GM12878 (cell line): ENCODE measurements around the gene GAS6. TPM values are rescaled to one million over a fixed set of nuclear protein-coding genes. Genes with fewer than 3 reads are reported as not detected.

ENCODE experiments used
- ATAC-seq: fragments of 200-7000 bp; cut with Tn5 transposase; 3 replicates; pipeline ENCODE4 v1.9.1; 2020; ENCODE audit warnings: mild to moderate bottlenecking, moderate library complexity
- BruUV-seq: library from RNA; stranded (reverse); fragments of 400-500 nt; replicated peaks from 2 replicates; lab custom pipeline; 2021; lab: Mats Ljungman, UMichigan
- CTCF ChIA-PET: fragments of 300-600 bp; sonication (Branson Sonifier 250); formaldehyde crosslinking; extraction: SDS; loops from one replicate; lab custom pipeline; 2021; ENCODE audit warnings: inconsistent platforms; lab: Yijun Ruan, JAX
- POLR2A ChIA-PET: fragments of 350-600 bp; formaldehyde crosslinking; extraction: SDS; loops from one replicate; lab custom pipeline; 2021; ENCODE audit warnings: inconsistent platforms; lab: Charles Lee
- RAD21 ChIA-PET: fragments of 300-600 bp; sonication (Branson Sonifier 250); formaldehyde crosslinking; loops from one replicate; lab custom pipeline; 2023; ENCODE audit warnings: antibody characterized with exemption; ENCODE audit not compliant: unreplicated experiment; lab: Charles Lee
- SMC1A ChIA-PET: fragments of 300-600 bp; sonication (Branson Sonifier 250); formaldehyde crosslinking; loops from one replicate; lab custom pipeline; 2023; ENCODE audit not compliant: unreplicated experiment, uncharacterized antibody; lab: Charles Lee
- DNase-seq: peaks from one replicate; pipeline ENCODE4 v3.0.0-alpha.2; 2011; ENCODE audit warnings: low read depth, low spot score
- FAIRE-seq: peaks from 3 replicates; lab custom pipeline; 2011; peaks lifted over from hg19 to GRCh38; lab: Jason Lieb, UNC
- H2AFZ ChIP-seq: 2 replicates; pipeline ENCODE4 v1.6.0; 2011; ENCODE audit warnings: low read depth, low read length, control low read depth; ENCODE audit not compliant: control insufficient read depth
- H3K27ac ChIP-seq: 2 replicates; pipeline ENCODE4 v1.5.1; 2011; ENCODE audit warnings: control low read depth; ENCODE audit not compliant: control insufficient read depth, insufficient read depth
- H3K27me3 ChIP-seq, 2 experiments: replicated peaks in 1 of 2; 2 replicates each; pipeline versions ENCODE4 v1.6.0 to v1.6.1; 2011; ENCODE audit warnings: low read length in 1 of 2; ENCODE audit not compliant: control insufficient read depth in 2 of 2, insufficient read depth in 2 of 2
- H3K36me3 ChIP-seq, 2 experiments: 2 replicates each; pipeline ENCODE4 v1.5.1; 2011; ENCODE audit warnings: low read length in 1 of 2; ENCODE audit not compliant: control insufficient read depth in 2 of 2, insufficient read depth in 2 of 2
- H3K4me1 ChIP-seq: 2 replicates; pipeline ENCODE4 v1.6.1; 2011; ENCODE audit warnings: mild to moderate bottlenecking, low read length, moderate library complexity, mixed read lengths; ENCODE audit not compliant: control insufficient read depth, insufficient read depth
- H3K4me2 ChIP-seq: 2 replicates; pipeline ENCODE4 v1.6.0; 2011; ENCODE audit warnings: control low read depth; ENCODE audit not compliant: control insufficient read depth, insufficient read depth
- H3K4me3 ChIP-seq: fragments of 200-600 bp; sonication (generic); 2 replicates; pipeline ENCODE4 v1.5.1; 2016
- H3K79me2 ChIP-seq: 2 replicates; pipeline ENCODE4 v1.6.0; 2011; ENCODE audit warnings: low read length; ENCODE audit not compliant: control insufficient read depth, insufficient read depth
- H3K9ac ChIP-seq: 2 replicates; pipeline ENCODE4 v1.8.0; 2011; ENCODE audit warnings: low read length, control low read depth, mixed read lengths; ENCODE audit not compliant: control insufficient read depth, insufficient read depth
- H3K9me3 ChIP-seq: replicated peaks from 3 replicates; pipeline ENCODE4 v1.5.1; 2011; ENCODE audit warnings: mild to moderate bottlenecking, low read length; ENCODE audit not compliant: control insufficient read depth, insufficient read depth
- H4K20me1 ChIP-seq: 2 replicates; pipeline ENCODE4 v1.6.0; 2011; ENCODE audit not compliant: control insufficient read depth, insufficient read depth
- ATF3 ChIP-seq: IDR thresholded peaks from 2 replicates; pipeline ENCODE4 v1.6.1; 2011; ENCODE audit warnings: low read depth, mild to moderate bottlenecking, low read length, moderate library complexity, borderline replicate concordance; ENCODE audit errors: extremely low read depth
- E2F8 ChIP-seq: fragments of 450-650 bp; IDR thresholded peaks from 2 replicates; pipeline ENCODE4 v1.6.1; 2018; ENCODE audit warnings: mild to moderate bottlenecking, low read depth, moderate library complexity; ENCODE audit not compliant: partially characterized antibody
- ELK1 ChIP-seq: IDR thresholded peaks from 2 replicates; pipeline ENCODE4 v1.6.1; 2012; ENCODE audit warnings: low read depth, low read length, improper control_type of control experiment
- IRF5 ChIP-seq: fragments of 450-650 bp; IDR thresholded peaks from 2 replicates; pipeline ENCODE4 v1.6.1; 2017; ENCODE audit warnings: borderline replicate concordance
- KLF5 ChIP-seq: fragments of 450-650 bp; IDR thresholded peaks from 2 replicates; pipeline ENCODE4 v1.6.1; 2014; ENCODE audit warnings: mild to moderate bottlenecking; ENCODE audit not compliant: partially characterized antibody
- MAX ChIP-seq: IDR thresholded peaks from 2 replicates; pipeline ENCODE4 v1.6.1; 2012; ENCODE audit warnings: low read depth, low read length, improper control_type of control experiment
- MTA2 ChIP-seq: fragments of 450-650 bp; IDR thresholded peaks from 2 replicates; pipeline ENCODE4 v1.6.1; 2016; ENCODE audit warnings: low read depth, mild to moderate bottlenecking, moderate library complexity
- NKRF ChIP-seq: fragments of 450-650 bp; conservative IDR thresholded peaks from 2 replicates; pipeline ENCODE4 v1.6.1; 2017; ENCODE audit warnings: mild to moderate bottlenecking, moderate library complexity
- PKNOX1 ChIP-seq: fragments of 450-650 bp; IDR thresholded peaks from 2 replicates; pipeline ENCODE4 v1.6.1; 2016; ENCODE audit warnings: mild to moderate bottlenecking
- RAD51 ChIP-seq: fragments of 450-650 bp; IDR thresholded peaks from 2 replicates; pipeline ENCODE4 v1.6.1; 2016; ENCODE audit warnings: moderate library complexity, mild to moderate bottlenecking, inconsistent platforms
- RBBP5 ChIP-seq: fragments of 200-600 bp; sonication (generic); conservative IDR thresholded peaks from 2 replicates; pipeline ENCODE4 v1.6.1; 2016
- RCOR1 ChIP-seq: conservative IDR thresholded peaks from 2 replicates; pipeline ENCODE4 v1.6.1; 2012; ENCODE audit warnings: low read depth, low read length, improper control_type of control experiment
- SREBF1 ChIP-seq: IDR thresholded peaks from 2 replicates; pipeline ENCODE4 v1.6.1; 2012; ENCODE audit warnings: mild to moderate bottlenecking, low read length
- SRF ChIP-seq, 2 experiments: IDR thresholded peaks; 2 replicates each; pipeline ENCODE4 v1.6.1; 2011; ENCODE audit warnings: low read depth in 2 of 2, low read length in 2 of 2, mild to moderate bottlenecking in 1 of 2, moderate library complexity in 1 of 2
- YBX1 ChIP-seq: fragments of 450-650 bp; IDR thresholded peaks from 2 replicates; pipeline ENCODE4 v1.6.1; 2016; ENCODE audit warnings: antibody characterized with exemption
- ZNF217 ChIP-seq: fragments of 450-650 bp; IDR thresholded peaks from 2 replicates; pipeline ENCODE4 v1.6.1; 2017; ENCODE audit warnings: antibody characterized with exemption, mild to moderate bottlenecking
- ZNF274 ChIP-seq: IDR thresholded peaks from one replicate; pipeline ENCODE4 v1.8.0; 2011; ENCODE audit not compliant: insufficient read length, insufficient read depth
- WGBS: methylation state at CpG from one replicate; pipeline ENCODE4 v1.1.6; 2016; ENCODE audit warnings: low lambda C conversion rate; ENCODE audit not compliant: insufficient replicate concordance, insufficient coverage; ENCODE audit errors: missing lambda C conversion rate; 5-methylcytosine and 5-hydroxymethylcytosine counted together
- in situ Hi-C: fragments of 300-500 bp; cut with MboI; formaldehyde crosslinking; loops from 9 replicates; pipeline ENCODE4 v1.14.3; 2018; ENCODE audit warnings: mixed read lengths
- intact Hi-C: fragments of 100-400 bp; cut with micrococcal nuclease; formaldehyde crosslinking; loops from one replicate; pipeline ENCODE4 v1.14.2; 2022; ENCODE audit not compliant: unreplicated experiment
- polyA plus RNA-seq, 11 experiments: library from polyadenylated mRNA; depleted of rRNA in 4 of 11; unstranded in 6 of 11; stranded (reverse) in 5 of 11; fragments of >200 nt; fragmentation: Nextera tagmentation in 4 of 11; fragmentation: Illumina TruSeq in 1 of 11; extraction: Ambion mirVana in 4 of 11; extraction: Trizol in 1 of 11; gene quantifications; 1 replicate in 1 of 11; 2 replicates in 10 of 11; pipeline versions ENCODE4 v1.2.1 to v1.2.3, GENCODE V29; 2011 to 2016; ENCODE audit warnings: inconsistent platforms in 2 of 11, missing spikeins in 2 of 11, low read depth in 1 of 11
- total RNA-seq, 4 experiments: library from RNA; depleted of rRNA in 3 of 4; stranded (reverse); fragments of >200 nt in 3 of 4; fragmentation: Illumina TruSeq in 1 of 4; extraction: Trizol in 1 of 4; gene quantifications; 2 replicates each; pipeline versions ENCODE4 v1.2.1 to v1.2.3, GENCODE V29; 2013 to 2021

The GAS6 gene
- total and polyA plus RNA-seq, 10 of the 15 experiments (the other 5 are each of a cell fraction or from before 2014, with no cell fraction given) = 0.03 to 0.59 (median 0.10) TPM; not detected in 2

- H4K20me1 ChIP-seq = no peaks in the 10 kb centered on the region
- WGBS = 72% methylated on average over 20 of the region's 20 CpGs
- intact Hi-C loops = no loop called here
- no TSS peak for BruUV-seq
- H3K27me3 ChIP-seq = peaks cover 0 to 3% of the 10 kb centered on the region in 2 experiments; a peak in 1 of 4 replicates
- ATAC-seq (no peak), DNase-seq (no peak), FAIRE-seq (no peak)
- in situ Hi-C loops = no loop called here
- H3K27ac ChIP-seq = no peak overlapping the region
- H3K4me2 ChIP-seq = no peak overlapping the region
- RAD21 ChIA-PET = no interaction called here
- no peak overlapping the region for H3K9ac ChIP-seq
- H3K4me1 ChIP-seq = no peaks in the 10 kb centered on the region
- SMC1A ChIA-PET = no interaction called here
- CTCF ChIA-PET = no interaction called here
- POLR2A ChIA-PET = no interaction called here
- no peak overlapping the region for H3K4me3 ChIP-seq
- no peaks in the 10 kb centered on the region for H3K9me3 ChIP-seq
- H3K36me3 ChIP-seq = no peaks in the 10 kb centered on the region
- H2AFZ ChIP-seq = no peak overlapping the region
- no peaks in the 10 kb centered on the region for H3K79me2 ChIP-seq
- TF ChIP-seq KLF5 (no peak), ZNF274 (no peak), YBX1 (no peak), MTA2 (no peak), SREBF1 (no peak), IRF5 (no peak), ATF3 (no peak), ELK1 (no peak), ZNF217 (no peak), RAD51 (no peak), MAX (no peak), NKRF (no peak), RCOR1 (no peak), E2F8 (no peak), PKNOX1 (no peak), SRF (IDR thresholded peaks at IDR 0.05; ENCODE audit: low read depth in 2 of 2, low read length in 2 of 2) (no peak), RBBP5 (no peak)
Observed at GRCh38 chr13:113882716-113883115, 18.8 kb upstream of the GAS6 start.
